Heart right ventricle (tissue), 16 donors: ENCODE results near the gene PDE3A. TPM values are rescaled to one million over a fixed set of nuclear protein-coding genes. Genes with fewer than 3 reads are reported as not detected.

Experiments
- ATAC-seq, 8 donors: fragments of 200-7000 bp; cut with Tn5 transposase; one replicate each; pipeline ENCODE4 v1.9.1; 2020; ENCODE audit warnings: mild to moderate bottlenecking in 8 of 8, moderate library complexity in 8 of 8, moderate number of reproducible peaks in 1 of 8
- DNase-seq, 2 donors: peaks; one replicate each; pipeline ENCODE4 v3.0.0-alpha.2; 2020
- H3K27ac ChIP-seq, 10 donors: fragments of 200-600 bp; sonication (generic) in 2 of 10; one replicate each; pipeline versions ENCODE4 v1.5.0 to v1.8.0; 2020 to 2022; ENCODE audit warnings: mild to moderate bottlenecking in 3 of 10
- H3K27me3 ChIP-seq, 7 donors: fragments of 200-600 bp; one replicate each; pipeline ENCODE4 v1.8.0; 2021 to 2022; ENCODE audit warnings: mild to moderate bottlenecking in 2 of 7
- H3K36me3 ChIP-seq, 9 donors: fragments of 200-600 bp; sonication (generic) in 1 of 9; one replicate each; pipeline versions ENCODE4 v1.5.0 to v1.8.0; 2020 to 2022; ENCODE audit warnings: mild to moderate bottlenecking in 2 of 9
- H3K4me1 ChIP-seq, 9 donors: fragments of 200-600 bp; sonication (generic) in 1 of 9; one replicate each; pipeline versions ENCODE4 v1.5.0 to v1.8.0; 2020 to 2022; ENCODE audit warnings: mild to moderate bottlenecking in 4 of 9
- H3K4me3 ChIP-seq, 10 donors: fragments of 200-600 bp; sonication (generic) in 2 of 10; one replicate each; pipeline versions ENCODE4 v1.5.0 to v1.8.0; 2020 to 2022; ENCODE audit warnings: mild to moderate bottlenecking in 7 of 10, moderate library complexity in 2 of 10
- H3K9me3 ChIP-seq, 11 donors: fragments of 200-600 bp in 10 of 11; sonication (generic) in 2 of 11; one replicate each; pipeline versions ENCODE4 v1.5.0 to v1.8.0; 2013 to 2022; ENCODE audit warnings: mild to moderate bottlenecking in 2 of 11, control low read depth in 1 of 11, moderate library complexity in 1 of 11
- WGBS, 2 donors: extraction: QIAGEN DNeasy Blood & Tissue Kit; methylation state at CpG; one replicate each; pipeline ENCODE4 v1.1.7; 2013; ENCODE audit warnings: inconsistent platforms in 1 of 2; 5-methylcytosine and 5-hydroxymethylcytosine counted together
- intact Hi-C, 10 donors: fragments of 100-400 bp; cut with DNase I; formaldehyde crosslinking; loops; one replicate each; pipeline versions ENCODE4 v1.11.1 to v1.14.2; 2022
- polyA plus RNA-seq, 2 donors: library from polyadenylated mRNA; stranded (reverse); fragments of 200-250 nt; gene quantifications; one replicate each; pipeline ENCODE4 v1.2.3, GENCODE V29; 2013
- total RNA-seq, 10 donors: library from RNA; stranded (reverse); fragmentation: NEBNext Ultra II Directional in 3 of 10; extraction: Animal tissue kit (Norgen Biotek cat#: 25700) in 3 of 10; gene quantifications; one replicate each; pipeline versions ENCODE4 v1.2.1 to v1.2.4, GENCODE V29; 2021 to 2023
- TF ChIP-seq, protein P1 (sequence below), 9 donors: fragments of 200-600 bp; sonication (generic) in 2 of 9; IDR thresholded peaks; one replicate each; pipeline versions ENCODE4 v1.5.0 to v1.8.0; 2021 to 2022; ENCODE audit warnings: antibody characterized with exemption in 9 of 9, mild to moderate bottlenecking in 5 of 9, moderate library complexity in 1 of 9
- donor health status: Arrhythmogenic right ventricular cardiomyopathy.
- donor health status: ischemic (EF 13 %, LVEDD 7.1; RV severe dilation, severe dysfunction).
- donor health status: healthy with polysubstance abuse.
- donor health status: DM: no; HTN: yes; CAD: no.
- donor health status: DM: no; HTN: no; CAD: no.
- donor health status: ischemic (EF 25% LVEDD 6.9; RV normal size, moderate dysfunction).
- donor health status: ischemic (EF 25% LVEDD 5.7; RV mildly dilated, moderate dysfunction).
- donor health status: healthy.
- donor health status: DM: yes; HTN: yes; CAD: no.
- donor health status: Ischemic cardiomyopathy.
- donor health status: ischemic (EF 35%, LVEDD 5.7; RV mildly dilated, moderate dysfunction).
- donor health status: nonischemic (EF 11% LVEDD 7.7; RV severe dilation, severe dysfunction).
- donor health status: DM: yes; HTN: yes; CAD: no.
- donor health status: PGD.
- donor health status: ischemic (EF 29% LVEDD 5.4; RV normal size, mild dysfunction).
- donor health status: nonischemic (EF 23%, LVEDD 6.1; RV moderate dilation, normal function).

Gene PDE3A
- total and polyA plus RNA-seq, 12 donors = 18.8 to 362 (median 209) TPM

GRCh38 chr12:20444595-20445170, 76.3 kb downstream of the PDE3A start:
- intact Hi-C loops = no loop called here
- H3K4me1 ChIP-seq = peaks cover 13 to 86% (median 51%) of the 10 kb centered on the region in 9 donors
- WGBS, 2 donors = 57 to 64% methylated on average over 6 of the region's 6 CpGs

GRCh38 chr12:20445687-20446086, 77.3 kb downstream of the PDE3A start:
- H3K9me3 ChIP-seq = no peaks in the 10 kb centered on the region
- WGBS, 2 donors = 25 to 30% methylated on average over 4 of the region's 4 CpGs
- TF ChIP-seq, protein P1, sequence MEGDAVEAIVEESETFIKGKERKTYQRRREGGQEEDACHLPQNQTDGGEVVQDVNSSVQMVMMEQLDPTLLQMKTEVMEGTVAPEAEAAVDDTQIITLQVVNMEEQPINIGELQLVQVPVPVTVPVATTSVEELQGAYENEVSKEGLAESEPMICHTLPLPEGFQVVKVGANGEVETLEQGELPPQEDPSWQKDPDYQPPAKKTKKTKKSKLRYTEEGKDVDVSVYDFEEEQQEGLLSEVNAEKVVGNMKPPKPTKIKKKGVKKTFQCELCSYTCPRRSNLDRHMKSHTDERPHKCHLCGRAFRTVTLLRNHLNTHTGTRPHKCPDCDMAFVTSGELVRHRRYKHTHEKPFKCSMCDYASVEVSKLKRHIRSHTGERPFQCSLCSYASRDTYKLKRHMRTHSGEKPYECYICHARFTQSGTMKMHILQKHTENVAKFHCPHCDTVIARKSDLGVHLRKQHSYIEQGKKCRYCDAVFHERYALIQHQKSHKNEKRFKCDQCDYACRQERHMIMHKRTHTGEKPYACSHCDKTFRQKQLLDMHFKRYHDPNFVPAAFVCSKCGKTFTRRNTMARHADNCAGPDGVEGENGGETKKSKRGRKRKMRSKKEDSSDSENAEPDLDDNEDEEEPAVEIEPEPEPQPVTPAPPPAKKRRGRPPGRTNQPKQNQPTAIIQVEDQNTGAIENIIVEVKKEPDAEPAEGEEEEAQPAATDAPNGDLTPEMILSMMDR (IDR thresholded peaks at IDR 0.05) = no peak
- DNase-seq (peak in 1 of 2 donors; percentile 55), ATAC-seq (peak; percentile 52 to 91 (median 86))
- H3K4me3 ChIP-seq = no peak overlapping the region
- no peaks in the 10 kb centered on the region for H3K36me3 ChIP-seq
- peak overlapping the region; percentile 50 to 91 (median 82) for H3K27ac ChIP-seq
- H3K4me1 ChIP-seq = peaks cover 10 to 86% (median 42%) of the 10 kb centered on the region in 9 donors
- H3K27me3 ChIP-seq = no peaks in the 10 kb centered on the region
- intact Hi-C loops = no loop called here

More at GRCh38 chr12:20444595-20445170, 76.3 kb downstream of the PDE3A start:
- H3K4me3 ChIP-seq = no peak overlapping the region
- peak overlapping the region; percentile 13 to 91 (median 82) for H3K27ac ChIP-seq
- TF ChIP-seq, protein P1 (IDR thresholded peaks at IDR 0.05) = no peak
- no peaks in the 10 kb centered on the region for H3K27me3 ChIP-seq
- DNase-seq (no peak), ATAC-seq (peak in 1 of 8 donors; percentile 2)
- no peaks in the 10 kb centered on the region for H3K36me3 ChIP-seq
- no peaks in the 10 kb centered on the region for H3K9me3 ChIP-seq

GRCh38 chr12:20446836-20447235, 78.5 kb downstream of the PDE3A start:
- Histone ChIP-seq H3K27ac (peak overlapping the region in 8 of 10 donors; percentile 48 to 91 (median 84)), H3K4me1 (peaks cover 10 to 87% (median 41%) of the 10 kb centered on the region in 9 donors), H3K27me3 (no peaks in the 10 kb centered on the region), H3K4me3 (no peak overlapping the region), H3K36me3 (no peaks in the 10 kb centered on the region), H3K9me3 (no peaks in the 10 kb centered on the region)
- intact Hi-C loops = no loop called here
- peak in 1 of 8 donors; percentile 12 for ATAC-seq
- TF ChIP-seq, protein P1 (IDR thresholded peaks at IDR 0.05) = no peak
- 54 to 60% methylated on average over 3 of the region's 3 CpGs for WGBS, 2 donors
- no peak for DNase-seq

DNA sequence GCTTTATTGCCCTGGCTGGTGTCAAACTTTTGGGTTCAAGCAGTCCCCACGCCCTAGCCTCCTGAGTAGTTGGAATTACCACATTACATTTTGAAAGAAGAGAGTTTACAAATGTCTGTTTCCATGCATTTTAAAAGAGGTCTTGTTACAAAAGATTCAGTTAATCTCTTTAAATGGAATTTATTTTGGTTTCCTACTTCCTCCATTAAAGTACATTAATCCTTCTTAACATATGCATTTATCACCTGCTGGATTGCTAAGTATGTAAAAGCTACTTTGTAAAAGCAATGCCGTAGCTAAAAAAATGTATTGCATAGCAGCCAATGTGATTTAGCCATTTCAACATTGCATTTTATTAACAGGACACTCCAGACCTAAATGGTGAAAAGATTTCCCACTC, 80.4 kb downstream of the PDE3A start:
- Histone ChIP-seq H3K36me3 (no peaks in the 10 kb centered on the region), H3K27me3 (no peaks in the 10 kb centered on the region), H3K27ac (peak overlapping the region in 5 of 10 donors; percentile 10 to 86 (median 81)), H3K9me3 (no peaks in the 10 kb centered on the region), H3K4me3 (no peak overlapping the region), H3K4me1 (peaks cover 10 to 84% (median 45%) of the 10 kb centered on the region in 9 donors)
- WGBS, 2 donors = 63 to 75% methylated on average over 2 of the region's 2 CpGs
- ATAC-seq (no peak), DNase-seq (no peak)
- TF ChIP-seq, protein P1 (IDR thresholded peaks at IDR 0.05) = no peak
- intact Hi-C loops = no loop called here
